ENCODE results near the gene MAPKAP1. TPM values are rescaled to one million over a fixed set of nuclear protein-coding genes. Genes with fewer than 3 reads are reported as not detected.
A peak's percentile ranks its signal among the peaks of the same experiment; 100 is the strongest.

MAPKAP1 gene
- total RNA-seq, 2 donors from 2014 or later = 54.9 to 70.1 TPM

DNA sequence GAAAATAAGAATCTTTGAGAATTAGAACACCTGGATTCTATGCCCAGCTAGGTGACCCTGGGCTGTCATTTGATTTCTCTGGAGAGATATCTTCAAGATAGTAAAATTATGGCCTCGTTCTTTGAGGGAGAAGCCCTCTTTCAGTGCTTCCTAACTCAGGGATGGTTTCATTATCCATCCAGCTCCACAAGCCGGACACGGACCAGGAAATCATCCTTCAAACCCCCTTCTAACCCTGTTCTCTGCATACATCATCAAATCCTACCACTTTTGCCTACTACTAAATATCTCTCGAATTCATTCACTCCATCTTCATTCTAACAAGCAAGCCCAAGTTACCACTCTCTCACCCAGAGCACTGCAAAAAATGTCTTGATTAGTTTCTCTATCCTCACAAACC lies 57.2 kb downstream of the MAPKAP1 start:
- Histone ChIP-seq H3K4me1 (no peaks in the 10 kb centered on the region), H3K27me3 (no peaks in the 10 kb centered on the region), H3K27ac (peak overlapping the region; percentile 28), H3K4me3 (no peak overlapping the region), H3K9me3 (no peaks in the 10 kb centered on the region), H3K9ac (ENCODE audit: low read depth in 2 of 2, low read length in 2 of 2) (no peak overlapping the region), H3K36me3 (no peaks in the 10 kb centered on the region)
- intact Hi-C loops (cut with DNase I) = no loop called here
- DNase-seq = no peak
- TF ChIP-seq CTCF (IDR thresholded peaks at IDR 0.05) = no peak

- Histone ChIP-seq H3K4me3 (no peak overlapping the region), H3K36me3 (no peaks in the 10 kb centered on the region), H3K27me3 (no peaks in the 10 kb centered on the region), H3K9ac (ENCODE audit: low read depth in 2 of 2, low read length in 2 of 2) (no peak overlapping the region), H3K27ac (no peak overlapping the region), H3K4me1 (no peaks in the 10 kb centered on the region), H3K9me3 (no peaks in the 10 kb centered on the region)
- intact Hi-C loops (cut with DNase I) = no loop called here
- no peak for DNase-seq
- no peak for TF ChIP-seq CTCF (IDR thresholded peaks at IDR 0.05)
Observed at GRCh38 chr9:125649315-125649714, 57.7 kb downstream of the MAPKAP1 start.

GRCh38 chr9:125648294-125648693 lies 58.7 kb downstream of the MAPKAP1 start:
- no peak overlapping the region for H3K4me3 ChIP-seq
- H3K4me1 ChIP-seq = no peaks in the 10 kb centered on the region
- no peak overlapping the region for H3K9ac ChIP-seq (ENCODE audit: low read depth in 2 of 2, low read length in 2 of 2)
- H3K27me3 ChIP-seq = no peaks in the 10 kb centered on the region
- no peaks in the 10 kb centered on the region for H3K36me3 ChIP-seq
- DNase-seq = no peak
- intact Hi-C loops (cut with DNase I) = no loop called here
- no peak for TF ChIP-seq CTCF (IDR thresholded peaks at IDR 0.05)
- no peaks in the 10 kb centered on the region for H3K9me3 ChIP-seq
- H3K27ac ChIP-seq = no peak overlapping the region

DNA sequence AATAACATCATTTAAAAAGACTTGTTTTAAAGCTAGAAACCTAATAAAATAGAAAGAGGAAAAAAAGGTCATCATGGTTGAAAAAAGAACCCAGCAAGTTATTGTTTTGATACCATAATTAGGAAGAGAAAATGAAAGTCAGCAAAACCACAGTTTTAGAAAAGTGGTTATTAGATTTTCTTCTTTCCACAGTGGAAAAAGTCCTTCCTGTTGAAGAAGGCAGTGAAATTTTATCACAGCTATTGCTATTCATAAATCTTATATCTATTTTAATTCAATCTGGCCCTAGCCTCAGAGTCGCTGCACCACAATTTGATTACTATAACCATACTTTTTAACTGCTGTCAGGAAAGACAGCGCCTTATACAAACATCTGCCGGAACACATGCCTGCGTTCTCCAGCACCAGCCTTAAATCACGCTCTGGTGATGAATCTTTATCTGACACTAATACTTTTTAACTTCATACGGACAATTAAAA lies 60.3 kb downstream of the MAPKAP1 start:
- Histone ChIP-seq H3K27me3 (no peaks in the 10 kb centered on the region), H3K27ac (no peak overlapping the region), H3K36me3 (no peaks in the 10 kb centered on the region), H3K9me3 (no peaks in the 10 kb centered on the region), H3K9ac (ENCODE audit: low read depth in 2 of 2, low read length in 2 of 2) (no peak overlapping the region), H3K4me1 (no peaks in the 10 kb centered on the region), H3K4me3 (no peak overlapping the region)
- no peak for DNase-seq
- intact Hi-C loops (cut with DNase I) = no loop called here
- TF ChIP-seq CTCF (IDR thresholded peaks at IDR 0.05) = no peak

DNA sequence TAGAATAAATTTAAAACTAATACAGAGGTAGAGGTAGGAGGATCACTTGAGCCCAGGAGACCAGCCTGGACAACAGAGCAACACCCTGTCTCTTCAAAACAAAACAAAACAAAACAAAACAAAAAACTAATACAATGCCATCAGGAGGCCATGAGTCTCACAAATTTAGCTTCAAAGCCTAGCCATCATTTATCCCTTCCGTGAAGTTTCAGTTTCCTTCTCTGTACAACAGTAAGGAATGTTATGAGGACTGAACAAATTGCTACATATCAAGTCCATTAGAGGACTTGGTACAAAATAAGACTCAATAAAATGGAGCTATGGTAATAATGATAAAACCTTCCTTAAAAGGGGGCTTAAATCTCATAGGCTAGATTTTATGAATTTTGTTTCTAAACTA lies 60.8 kb downstream of the MAPKAP1 start:
- Histone ChIP-seq H3K9ac (ENCODE audit: low read depth in 2 of 2, low read length in 2 of 2) (no peak overlapping the region), H3K9me3 (no peaks in the 10 kb centered on the region), H3K4me1 (no peaks in the 10 kb centered on the region), H3K36me3 (no peaks in the 10 kb centered on the region), H3K27me3 (no peaks in the 10 kb centered on the region), H3K27ac (no peak overlapping the region), H3K4me3 (no peak overlapping the region)
- no peak for DNase-seq
- no peak for TF ChIP-seq CTCF (IDR thresholded peaks at IDR 0.05)
- intact Hi-C loops (cut with DNase I) = no loop called here

All from colonic mucosa (tissue), 4 donors.